ENCODE measurements around the gene TEK.
A peak's percentile ranks its signal among the peaks of the same experiment; 100 is the strongest.

The TEK gene

DNA sequence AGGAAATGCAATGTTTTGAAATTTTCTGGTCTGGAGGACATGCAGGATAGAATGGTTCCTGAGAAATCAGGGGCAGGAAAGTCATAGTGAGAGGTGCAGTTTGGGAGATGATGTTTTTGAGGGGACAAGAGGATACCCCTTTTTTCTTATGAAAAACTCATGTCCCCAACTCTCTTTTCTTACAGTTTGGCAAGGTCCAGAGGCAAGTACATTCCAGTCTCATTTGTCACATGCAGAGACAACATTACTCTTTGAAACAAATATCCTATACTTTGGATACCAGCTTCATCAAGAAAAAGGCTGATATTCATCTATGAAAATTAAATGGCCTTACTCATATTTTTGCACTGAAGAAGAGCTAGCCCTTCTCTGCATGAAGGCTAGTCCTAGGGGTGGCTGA lies 139.7 kb downstream of the TEK start:
- no peak for DNase-seq

DNA sequence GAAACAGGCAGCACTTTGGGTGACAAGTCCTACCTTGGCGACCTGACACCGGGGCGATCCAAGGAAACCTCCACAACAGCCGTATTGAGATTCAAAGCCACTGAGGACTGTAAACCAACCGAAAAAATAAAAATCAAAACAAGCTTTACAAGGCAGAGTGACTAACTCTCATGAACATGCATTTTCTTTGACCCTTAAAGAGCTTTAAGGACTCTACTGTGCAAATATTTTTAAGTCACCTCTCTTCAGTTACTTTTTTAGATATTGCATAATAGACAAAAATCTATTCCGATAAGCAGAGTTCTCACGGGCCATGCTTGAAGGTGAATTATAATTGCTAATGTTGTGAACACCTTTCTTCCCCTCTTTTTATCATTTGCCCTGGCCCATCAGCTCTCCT lies 149.6 kb downstream of the TEK start:
- no peak for DNase-seq

DNA sequence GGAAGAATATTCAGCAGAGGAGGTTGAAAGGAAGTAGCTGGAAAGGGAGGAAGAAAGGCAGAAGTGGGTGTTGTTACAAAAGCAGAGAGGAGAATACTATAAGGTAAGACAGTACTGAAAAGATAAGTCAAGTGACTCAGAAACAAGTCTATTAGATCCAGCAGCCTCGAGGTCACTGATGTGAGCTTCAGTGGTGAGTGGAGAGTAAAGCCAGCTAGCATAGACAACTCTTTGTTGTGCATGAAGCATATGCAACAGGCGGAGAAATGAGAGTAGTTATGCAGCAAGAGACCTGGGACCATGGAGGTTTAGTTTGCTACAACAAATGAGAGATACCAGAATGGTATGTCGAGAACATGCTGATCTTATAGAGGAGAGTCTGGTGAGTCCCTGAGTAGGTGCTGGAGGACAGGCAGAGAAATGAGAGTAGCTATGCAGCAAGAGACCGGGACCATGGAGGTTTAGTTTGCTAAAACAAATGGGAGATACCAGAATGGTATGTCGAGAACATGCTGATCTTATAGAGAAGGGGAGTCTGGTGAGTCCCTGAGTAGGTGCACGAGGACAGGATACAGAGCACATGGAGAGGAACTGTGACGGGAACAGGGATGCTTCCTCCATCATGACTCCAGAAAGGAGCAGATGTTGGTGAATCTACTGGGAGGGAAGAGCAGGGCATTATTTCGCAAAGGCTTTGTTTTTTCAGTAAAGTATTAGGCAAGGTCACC lies 151.9 kb downstream of the TEK start:
- no peak for DNase-seq

DNA sequence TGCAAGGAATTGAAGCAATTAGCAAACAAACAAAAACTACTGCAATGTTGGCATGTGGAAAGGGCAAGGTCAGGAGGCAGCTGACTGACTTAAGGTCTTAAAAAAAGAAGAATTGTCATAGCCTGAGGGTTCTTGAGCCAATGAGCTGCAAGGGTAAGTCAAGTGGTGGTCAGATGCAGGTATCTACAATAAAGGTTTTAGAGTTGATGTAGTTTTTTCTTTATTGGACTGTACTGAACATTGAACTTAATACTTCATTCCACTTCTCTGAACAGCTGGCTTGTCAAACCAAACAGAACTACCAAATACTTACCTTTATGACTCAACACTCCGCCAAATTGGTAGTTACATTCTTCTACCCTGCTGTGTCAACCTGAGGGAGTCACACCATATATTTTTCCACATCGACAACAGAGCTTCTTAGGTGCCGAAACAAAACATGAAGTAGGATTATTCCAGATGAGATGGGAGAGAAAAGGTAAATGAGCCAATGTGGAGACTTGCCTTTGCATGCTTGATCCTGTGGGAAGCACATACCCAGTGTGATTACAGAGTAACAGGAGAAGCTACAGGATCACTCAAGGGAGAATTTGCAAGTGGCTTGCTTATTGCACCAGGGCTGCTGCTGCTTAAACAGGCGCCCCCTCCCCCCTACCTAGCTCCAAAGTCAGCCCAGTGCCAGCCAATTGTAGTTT lies 152.6 kb downstream of the TEK start:
- DNase-seq: no peak

DNA sequence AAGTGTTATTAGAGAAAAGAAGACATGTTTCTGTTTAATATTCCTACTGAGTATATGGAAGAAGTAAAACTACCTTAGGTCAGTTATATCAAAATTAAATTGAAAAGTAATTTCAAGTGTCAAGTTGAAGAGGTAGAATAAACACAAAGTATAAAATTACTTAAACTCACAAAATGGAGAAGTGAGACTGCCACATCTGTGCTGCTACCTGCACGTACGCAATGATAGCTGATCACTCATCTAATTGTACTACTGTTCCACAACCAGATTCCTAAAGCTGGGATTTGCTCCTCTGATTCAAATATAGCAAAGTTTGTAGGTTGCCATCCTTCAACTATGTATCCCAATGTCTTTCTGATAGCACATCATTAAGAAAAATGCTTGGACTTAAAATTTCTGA lies 163.1 kb downstream of the TEK start:
- DNase-seq: no peak

DNA sequence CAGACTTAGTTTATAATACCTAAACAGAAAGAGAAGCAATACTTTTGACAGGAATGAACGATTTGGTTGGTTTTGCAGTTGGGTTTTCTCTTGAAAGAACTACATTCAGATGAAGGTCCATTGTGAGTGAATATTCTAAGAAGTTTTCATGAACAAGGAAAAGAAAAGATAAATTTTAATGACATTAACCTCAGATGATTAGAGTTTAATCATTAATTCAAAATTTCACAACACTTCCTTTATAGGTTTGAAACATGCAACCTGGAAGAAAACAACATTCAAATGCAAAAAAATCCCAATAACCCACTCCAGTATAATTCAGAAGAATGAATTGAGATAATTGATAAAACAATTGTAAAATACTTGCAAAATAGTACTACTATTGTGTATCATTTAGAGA lies 164.2 kb downstream of the TEK start:
- no peak for DNase-seq

DNA sequence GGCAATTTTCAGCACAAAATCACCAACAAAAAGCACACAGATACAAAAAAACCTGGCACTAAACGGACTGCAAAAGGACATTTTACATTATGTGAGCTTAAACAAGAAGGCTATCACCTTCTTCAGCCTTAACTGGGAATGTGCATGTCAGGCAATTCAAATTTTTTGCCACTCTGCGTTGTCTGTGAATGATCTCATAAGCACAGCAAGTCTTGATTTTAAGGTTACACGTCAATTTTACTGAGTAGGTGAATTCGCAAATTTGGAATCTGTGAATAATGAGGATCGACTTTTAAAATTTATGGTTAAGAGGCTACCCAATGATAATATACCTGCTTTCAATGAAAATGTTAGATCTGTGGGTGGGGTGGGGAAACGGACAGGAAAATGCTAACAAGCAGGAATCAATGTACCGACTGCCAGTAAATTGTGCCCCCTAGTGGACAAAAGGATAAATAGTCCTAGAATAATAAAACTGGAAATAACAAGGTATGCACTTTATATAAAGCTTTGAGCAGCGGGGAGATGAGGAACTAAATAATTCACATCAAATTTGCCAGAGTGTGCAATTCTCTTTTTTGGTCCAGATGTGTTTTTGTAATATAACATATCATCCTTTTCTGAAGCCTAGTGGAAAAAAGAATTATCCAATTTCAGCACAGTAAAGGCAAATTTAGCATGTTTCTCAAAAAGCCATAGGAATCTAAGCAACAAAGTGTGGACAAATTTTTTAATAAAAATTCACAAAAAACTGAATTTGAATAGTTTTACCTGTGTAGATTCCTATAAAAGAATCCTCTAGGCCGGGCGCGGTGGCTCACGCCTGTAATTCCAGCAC lies 167.4 kb downstream of the TEK start:
- DNase-seq: peak; percentile 55

DNA sequence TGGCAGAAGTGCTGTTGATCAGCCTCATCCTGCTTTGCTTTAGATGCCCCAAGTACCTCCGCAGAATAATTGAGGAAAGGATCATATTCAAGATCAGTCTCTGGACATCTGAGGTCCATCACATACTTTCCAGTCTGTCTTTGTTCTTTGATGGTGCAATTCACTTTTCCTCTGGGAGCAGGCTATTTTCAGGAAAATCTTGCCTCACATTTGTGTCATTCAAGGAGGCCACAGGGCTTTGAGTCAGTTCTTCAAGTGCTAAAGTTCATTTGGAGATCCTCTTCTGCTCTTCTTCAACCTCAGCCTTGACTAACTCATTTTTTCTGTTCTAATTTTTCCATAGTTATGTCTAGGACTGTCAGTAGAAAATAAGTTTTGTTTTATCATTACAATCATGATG lies 169.3 kb downstream of the TEK start:
- no peak for DNase-seq

DNA sequence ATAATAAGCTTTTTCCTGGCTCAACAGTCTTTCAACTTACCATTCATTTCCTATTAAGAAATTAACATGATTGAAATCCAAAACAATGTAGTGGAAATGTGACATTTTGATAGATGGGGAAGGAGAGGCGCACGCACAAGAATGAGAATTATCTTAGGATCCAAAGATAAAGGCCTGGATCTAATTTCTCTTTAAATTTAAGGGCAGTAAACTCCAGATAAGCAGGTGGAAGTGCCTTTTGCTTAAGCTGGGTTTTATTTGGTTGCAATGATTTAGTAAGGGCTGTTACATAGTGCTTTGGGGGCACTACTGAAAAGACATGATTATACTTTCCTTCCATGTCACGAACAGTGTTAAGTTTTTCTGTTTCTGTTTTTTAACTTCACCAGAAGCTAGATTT lies 170.6 kb downstream of the TEK start:
- no peak for DNase-seq

Data from NCI-H1105 (cell line).